T-helper 9 cell (primary cell): Measurements from ENCODE around the gene UBR1.
"Not testable (repeated sequence)": the region's sequence is repeated elsewhere in the genome, so short reads cannot be mapped to it uniquely, and the experiment has no call there.

Experiments
- DNase-seq: peaks from one replicate; pipeline ENCODE4 v3.0.0-alpha.2; 2020

UBR1 gene

DNA sequence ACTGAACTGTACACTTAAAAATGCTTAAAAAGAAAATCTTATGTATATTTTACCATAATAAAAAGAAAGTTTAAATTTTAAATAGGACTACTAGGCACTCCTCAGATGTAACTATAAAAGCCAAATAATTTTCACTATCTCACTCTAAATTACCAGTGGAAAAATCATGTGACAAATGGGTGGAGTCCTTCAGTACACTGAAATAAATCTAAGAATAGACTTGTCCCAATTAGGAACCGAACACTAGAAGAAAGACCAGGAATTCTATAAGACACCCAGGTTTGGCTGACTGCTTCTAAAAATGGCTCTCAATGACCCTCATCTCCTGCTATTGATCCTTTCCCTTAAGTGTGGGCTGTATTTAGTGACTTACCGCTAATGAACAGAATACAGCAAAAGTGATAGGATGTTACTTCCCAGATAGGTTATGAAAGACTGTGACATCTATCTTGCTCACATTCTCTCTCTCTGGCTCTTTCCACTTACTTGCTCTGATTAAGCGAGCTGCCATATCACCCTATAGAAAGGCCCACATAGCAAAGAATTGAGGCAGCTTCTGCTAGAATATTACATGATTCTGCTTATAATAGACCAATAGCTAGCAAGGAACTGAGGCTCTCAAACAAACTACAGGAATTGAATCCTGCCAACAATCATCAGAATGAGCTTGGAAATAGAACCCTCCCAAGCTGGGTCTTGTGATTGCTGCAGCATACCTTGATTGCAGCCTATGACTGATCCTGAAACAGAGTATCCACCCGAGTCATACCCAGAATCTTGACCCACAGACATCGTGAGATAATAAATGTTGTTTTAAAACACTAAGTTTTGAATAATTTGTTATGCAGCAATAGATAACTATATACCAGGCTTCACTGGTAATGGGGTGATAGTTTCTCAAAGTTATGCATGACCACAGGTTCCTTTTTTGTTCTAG, 202.2 kb downstream of the UBR1 start:
- no peak for DNase-seq

- DNase-seq, result not testable (repeated sequence)
Measured at GRCh38 chr15:42893911-42894310, 211.9 kb downstream of the UBR1 start.
